Bone marrow (tissue), 2 donors: Measurements from ENCODE around the gene TLR7.

ENCODE experiments used
- DNase-seq, 2 donors: peaks; one replicate each; lab custom pipeline; 2025; lab: John Stamatoyannopoulos, UW

TLR7 gene

GRCh38 chrX:12866451-12867377, at the start of gene TLR7:
TLR7 (plus strand) TSS chrX:12867072; CDS start chrX:12867579, 507 bp downstream.
- no peak for DNase-seq

GRCh38 chrX:12817528-12817927, 49.3 kb upstream of the TLR7 start:
- DNase-seq: no peak

DNA sequence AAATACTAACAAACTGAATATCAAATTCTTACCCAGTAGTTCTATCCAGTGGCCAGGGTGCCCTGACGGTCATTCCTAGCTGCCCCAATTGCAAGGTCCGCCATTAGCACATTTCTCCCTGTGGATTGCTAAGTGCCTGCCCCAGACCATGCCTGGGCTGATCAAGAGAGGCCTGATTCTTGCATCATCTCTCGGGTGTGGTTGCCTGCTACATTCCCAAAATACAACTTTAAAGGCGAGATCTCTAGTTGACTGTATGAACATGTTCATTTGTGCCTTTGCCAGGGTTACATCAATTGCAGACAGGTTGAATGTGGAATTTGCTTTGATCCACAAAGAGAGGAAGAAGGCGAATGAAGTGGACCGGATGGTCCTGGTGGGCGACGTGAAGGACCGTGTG, 47.6 kb upstream of the TLR7 start:
- DNase-seq: no peak

GRCh38 chrX:12820737-12821136, 46.1 kb upstream of the TLR7 start:
- no peak for DNase-seq

- DNase-seq: no peak
Observed at GRCh38 chrX:12824944-12825343, 41.9 kb upstream of the TLR7 start.

GRCh38 chrX:12825801-12826200, 41.1 kb upstream of the TLR7 start:
- DNase-seq: no peak

DNA sequence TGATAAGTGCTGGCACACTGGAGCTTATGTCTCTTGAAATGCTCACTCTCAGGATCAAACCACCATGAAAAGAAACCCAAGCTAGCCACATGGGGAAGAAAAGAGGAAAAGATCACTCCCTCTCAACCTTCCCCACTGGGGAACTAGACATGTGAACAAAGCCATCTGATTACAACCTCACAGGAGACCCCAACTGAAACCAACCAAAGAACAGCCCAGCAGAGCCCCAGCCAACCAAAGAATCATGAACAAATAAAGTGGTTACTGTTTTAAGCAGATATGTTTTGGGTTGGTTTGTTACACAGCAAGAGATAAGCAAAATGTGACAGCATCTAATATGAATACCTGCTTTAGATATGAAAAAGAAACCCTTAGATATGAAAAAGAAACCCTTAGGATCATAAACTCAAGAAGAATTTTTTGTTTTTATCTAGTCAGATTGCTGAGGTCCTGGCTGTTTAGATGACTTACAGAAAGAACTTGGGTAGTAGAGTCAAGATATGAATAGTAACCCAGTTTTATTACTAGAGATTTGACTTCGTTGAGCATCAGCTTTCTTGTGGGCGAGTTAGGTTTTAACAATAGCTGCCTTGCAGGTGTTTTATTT, 23.7 kb upstream of the TLR7 start:
- no peak for DNase-seq

- DNase-seq: no peak
Observed at GRCh38 chrX:12843668-12844279, 23.1 kb upstream of the TLR7 start.

GRCh38 chrX:12844319-12844718, 22.6 kb upstream of the TLR7 start:
- no peak for DNase-seq

- no peak for DNase-seq
Observed at GRCh38 chrX:12865359-12865758, 1.5 kb upstream of the TLR7 start.

- no peak for DNase-seq
Observed at GRCh38 chrX:12867685-12868084, 813 bp downstream of the TLR7 start.

DNA sequence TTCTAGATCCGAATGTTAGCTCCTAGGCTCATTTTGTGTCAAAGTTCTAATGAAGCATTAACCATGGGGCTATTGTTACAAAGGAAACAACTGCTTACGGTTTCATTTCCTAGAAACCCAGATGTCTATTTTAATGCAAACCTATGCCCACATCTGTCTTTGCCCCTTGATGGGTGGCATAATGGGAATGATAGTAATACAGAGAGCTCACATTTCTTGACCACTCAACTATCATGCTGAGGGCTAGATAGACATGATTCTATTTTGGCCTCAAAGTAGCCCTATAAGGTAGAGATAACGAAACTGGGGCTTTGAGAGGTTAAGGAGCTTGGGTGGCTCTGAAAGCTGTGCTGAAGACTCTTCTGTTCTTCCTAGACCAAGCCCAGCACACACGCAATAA, 1.9 kb downstream of the TLR7 start:
- no peak for DNase-seq

- no peak for DNase-seq
Observed at GRCh38 chrX:12871257-12871656, 4.4 kb downstream of the TLR7 start.

DNA sequence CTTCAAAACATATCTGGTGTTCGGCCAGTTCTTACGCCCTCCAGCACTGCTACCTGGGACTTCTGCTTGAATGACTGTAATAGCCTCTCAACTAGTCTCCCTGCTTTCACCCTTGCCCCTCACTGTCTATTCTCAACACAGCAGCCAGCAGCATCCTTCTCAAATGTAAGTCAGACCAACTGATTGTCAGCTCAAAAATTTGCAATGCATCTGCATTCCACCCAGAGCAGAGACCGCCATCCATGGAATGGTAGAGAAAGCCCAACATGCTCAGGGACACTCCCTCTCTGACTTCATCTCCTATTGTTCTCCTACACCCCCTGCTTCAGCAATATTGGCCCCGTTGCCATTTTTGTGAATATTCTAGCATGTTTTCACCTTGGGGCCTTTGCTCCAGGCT, 5.9 kb downstream of the TLR7 start:
- no peak for DNase-seq

DNA sequence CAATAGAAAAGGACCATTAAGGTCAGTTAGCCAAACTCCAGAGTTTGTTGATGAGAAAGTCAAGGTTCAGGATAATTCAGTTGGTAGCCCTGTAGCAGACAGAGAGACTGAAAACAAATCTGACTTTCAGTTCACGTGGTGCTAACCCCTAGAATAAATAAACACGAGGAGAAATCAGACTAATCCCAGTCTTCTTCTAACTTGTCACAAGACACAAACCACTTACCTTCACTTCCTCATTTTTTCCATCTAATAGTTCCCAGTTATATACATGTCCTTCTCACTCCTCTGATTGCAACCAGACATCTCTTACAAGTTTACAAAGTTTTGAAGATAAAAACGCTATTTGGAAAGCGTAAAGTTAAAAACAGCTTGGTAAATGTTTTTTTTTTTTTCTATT, 7.7 kb downstream of the TLR7 start:
- no peak for DNase-seq

- no peak for DNase-seq
Observed at GRCh38 chrX:12877386-12877785, 10.5 kb downstream of the TLR7 start.

DNA sequence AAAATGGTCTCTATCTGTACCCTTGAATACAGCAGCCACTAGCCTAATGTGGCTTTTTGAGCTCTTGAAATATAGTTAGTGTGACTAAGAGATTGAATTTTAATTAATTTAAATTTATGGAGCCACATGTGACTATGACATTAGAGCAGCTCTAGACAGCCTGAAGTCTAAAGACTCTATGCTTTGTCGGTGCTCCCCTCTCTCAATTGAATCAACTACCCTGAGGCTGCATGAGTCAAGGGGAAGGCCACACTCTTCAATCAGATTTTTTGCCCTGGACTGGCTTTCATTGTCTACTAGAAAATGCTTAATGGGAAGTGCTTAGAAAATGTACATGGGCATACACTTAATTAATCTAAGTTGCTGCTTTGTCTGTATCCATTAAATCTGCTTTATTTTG, 11.7 kb downstream of the TLR7 start:
- DNase-seq: no peak

DNA sequence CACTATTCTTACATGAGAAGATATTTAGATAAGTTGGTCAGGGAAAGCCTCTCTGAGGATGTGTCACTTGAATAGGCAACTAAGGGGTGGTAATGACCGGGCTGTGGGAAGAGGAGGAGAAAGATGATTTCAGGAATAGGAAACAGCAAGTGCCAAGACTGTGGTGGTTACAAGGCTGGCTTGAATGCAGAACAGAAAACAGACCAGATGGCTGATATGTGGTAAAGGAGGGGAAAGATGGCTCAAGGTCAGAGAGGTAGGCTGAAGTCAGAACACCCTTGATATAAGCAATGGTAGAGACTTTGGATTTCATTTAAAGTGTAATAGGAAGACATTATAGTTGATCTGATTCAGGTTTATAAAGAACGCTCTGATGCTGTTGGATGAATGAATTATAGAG, 15.0 kb downstream of the TLR7 start:
- no peak for DNase-seq

GRCh38 chrX:12885508-12885907, 18.6 kb downstream of the TLR7 start:
- no peak for DNase-seq

DNA sequence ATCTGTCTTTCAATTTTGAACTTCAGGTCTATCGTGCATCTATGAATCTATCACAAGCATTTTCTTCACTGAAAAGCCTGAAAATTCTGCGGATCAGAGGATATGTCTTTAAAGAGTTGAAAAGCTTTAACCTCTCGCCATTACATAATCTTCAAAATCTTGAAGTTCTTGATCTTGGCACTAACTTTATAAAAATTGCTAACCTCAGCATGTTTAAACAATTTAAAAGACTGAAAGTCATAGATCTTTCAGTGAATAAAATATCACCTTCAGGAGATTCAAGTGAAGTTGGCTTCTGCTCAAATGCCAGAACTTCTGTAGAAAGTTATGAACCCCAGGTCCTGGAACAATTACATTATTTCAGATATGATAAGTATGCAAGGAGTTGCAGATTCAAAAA, 19.7 kb downstream of the TLR7 start:
- no peak for DNase-seq

GRCh38 chrX:12887141-12887540, 20.3 kb downstream of the TLR7 start:
- DNase-seq: no peak

DNA sequence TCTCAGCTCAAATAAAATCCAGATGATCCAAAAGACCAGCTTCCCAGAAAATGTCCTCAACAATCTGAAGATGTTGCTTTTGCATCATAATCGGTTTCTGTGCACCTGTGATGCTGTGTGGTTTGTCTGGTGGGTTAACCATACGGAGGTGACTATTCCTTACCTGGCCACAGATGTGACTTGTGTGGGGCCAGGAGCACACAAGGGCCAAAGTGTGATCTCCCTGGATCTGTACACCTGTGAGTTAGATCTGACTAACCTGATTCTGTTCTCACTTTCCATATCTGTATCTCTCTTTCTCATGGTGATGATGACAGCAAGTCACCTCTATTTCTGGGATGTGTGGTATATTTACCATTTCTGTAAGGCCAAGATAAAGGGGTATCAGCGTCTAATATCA, 20.9 kb downstream of the TLR7 start:
- no peak for DNase-seq

- peak in 1 of 2 donors; percentile 42 for DNase-seq
Observed at GRCh38 chrX:12890467-12890866, 23.6 kb downstream of the TLR7 start.
